ENCODE data around the gene SLC22A24.

SLC22A24 gene

DNA sequence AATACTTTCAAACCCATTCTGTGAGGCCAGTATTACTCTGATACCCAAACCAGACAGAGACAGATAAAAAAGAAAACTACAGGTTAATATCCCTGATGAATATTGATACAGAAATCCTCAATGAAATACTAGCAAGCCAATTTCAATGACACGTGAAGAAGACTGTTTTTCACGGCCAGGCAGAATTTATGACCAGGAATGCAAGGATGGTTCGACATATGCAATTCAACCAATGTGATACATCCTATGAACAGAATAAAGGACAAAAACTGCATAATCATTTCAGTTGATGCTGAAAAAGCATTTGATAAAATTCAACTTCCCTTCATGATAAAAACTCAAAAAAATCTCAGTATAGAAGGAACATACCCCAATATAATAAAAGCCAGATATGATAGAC, 44.5 kb downstream of the SLC22A24 start:
- no peak for TF ChIP-seq SIN3A (IDR thresholded peaks at IDR 0.05; ENCODE audit: borderline replicate concordance, insufficient read depth, low read length)

DNA sequence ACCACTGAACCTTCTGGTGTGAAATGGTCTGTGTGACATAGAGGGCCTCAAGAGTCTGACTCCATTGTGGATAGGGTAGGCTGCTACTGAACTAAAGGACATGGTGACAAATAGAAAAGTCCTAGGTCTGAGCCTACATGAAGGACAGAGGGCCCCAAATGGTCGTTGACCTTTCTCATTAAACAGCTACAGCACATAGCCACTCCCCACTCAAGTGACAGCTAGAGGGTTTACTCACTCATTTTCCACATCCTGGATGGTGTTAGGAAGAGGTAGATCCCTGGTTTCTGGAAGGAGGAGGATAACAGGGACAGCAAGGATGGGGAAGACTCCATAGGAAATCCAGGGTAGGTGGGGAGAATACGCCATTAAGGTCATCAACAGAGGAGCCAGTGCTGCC, 63.3 kb downstream of the SLC22A24 start:
- TF ChIP-seq POLR2AphosphoS5 (IDR thresholded peaks at IDR 0.05; ENCODE audit: low read depth, low read length) (no peak), TAF1 (IDR thresholded peaks at IDR 0.05; ENCODE audit: borderline replicate concordance, insufficient read depth, low read length) (no peak), FOXP2 (optimal IDR thresholded peaks at IDR 0.05; ENCODE audit: borderline replicate concordance, extremely low read depth, extremely low read length, insufficient read depth) (no peak), SIN3A (IDR thresholded peaks at IDR 0.05; ENCODE audit: borderline replicate concordance, insufficient read depth, low read length) (no peak)
- TF ChIP-seq, protein P1, sequence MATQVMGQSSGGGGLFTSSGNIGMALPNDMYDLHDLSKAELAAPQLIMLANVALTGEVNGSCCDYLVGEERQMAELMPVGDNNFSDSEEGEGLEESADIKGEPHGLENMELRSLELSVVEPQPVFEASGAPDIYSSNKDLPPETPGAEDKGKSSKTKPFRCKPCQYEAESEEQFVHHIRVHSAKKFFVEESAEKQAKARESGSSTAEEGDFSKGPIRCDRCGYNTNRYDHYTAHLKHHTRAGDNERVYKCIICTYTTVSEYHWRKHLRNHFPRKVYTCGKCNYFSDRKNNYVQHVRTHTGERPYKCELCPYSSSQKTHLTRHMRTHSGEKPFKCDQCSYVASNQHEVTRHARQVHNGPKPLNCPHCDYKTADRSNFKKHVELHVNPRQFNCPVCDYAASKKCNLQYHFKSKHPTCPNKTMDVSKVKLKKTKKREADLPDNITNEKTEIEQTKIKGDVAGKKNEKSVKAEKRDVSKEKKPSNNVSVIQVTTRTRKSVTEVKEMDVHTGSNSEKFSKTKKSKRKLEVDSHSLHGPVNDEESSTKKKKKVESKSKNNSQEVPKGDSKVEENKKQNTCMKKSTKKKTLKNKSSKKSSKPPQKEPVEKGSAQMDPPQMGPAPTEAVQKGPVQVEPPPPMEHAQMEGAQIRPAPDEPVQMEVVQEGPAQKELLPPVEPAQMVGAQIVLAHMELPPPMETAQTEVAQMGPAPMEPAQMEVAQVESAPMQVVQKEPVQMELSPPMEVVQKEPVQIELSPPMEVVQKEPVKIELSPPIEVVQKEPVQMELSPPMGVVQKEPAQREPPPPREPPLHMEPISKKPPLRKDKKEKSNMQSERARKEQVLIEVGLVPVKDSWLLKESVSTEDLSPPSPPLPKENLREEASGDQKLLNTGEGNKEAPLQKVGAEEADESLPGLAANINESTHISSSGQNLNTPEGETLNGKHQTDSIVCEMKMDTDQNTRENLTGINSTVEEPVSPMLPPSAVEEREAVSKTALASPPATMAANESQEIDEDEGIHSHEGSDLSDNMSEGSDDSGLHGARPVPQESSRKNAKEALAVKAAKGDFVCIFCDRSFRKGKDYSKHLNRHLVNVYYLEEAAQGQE (IDR thresholded peaks at IDR 0.05; ENCODE audit: insufficient read depth in 1 of 2, low read depth in 2 of 2, low read length in 2 of 2) = no peak

DNA sequence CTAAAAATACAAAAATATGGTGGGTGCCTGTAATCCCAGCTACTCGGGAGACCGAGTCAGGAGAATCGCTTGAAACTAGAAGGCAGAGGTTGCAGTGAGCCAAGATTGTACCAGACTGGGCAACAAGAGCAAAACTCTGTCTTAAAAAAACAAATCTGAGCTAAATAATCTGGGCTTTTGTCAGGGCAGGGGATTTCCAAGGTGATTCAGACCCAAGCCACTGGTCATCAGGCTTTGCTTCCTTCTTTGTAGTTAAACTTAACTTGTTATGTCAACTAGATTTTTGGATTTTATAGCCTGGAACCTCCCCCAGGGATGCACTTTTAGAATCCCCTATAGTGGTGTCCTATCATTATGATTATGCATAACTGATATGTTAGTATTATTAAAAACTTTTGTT, 101.4 kb downstream of the SLC22A24 start:
- TF ChIP-seq FOXP2 (optimal IDR thresholded peaks at IDR 0.05; ENCODE audit: borderline replicate concordance, extremely low read depth, extremely low read length, insufficient read depth) (no peak), POLR2AphosphoS5 (IDR thresholded peaks at IDR 0.05; ENCODE audit: low read depth, low read length) (no peak), SIN3A (IDR thresholded peaks at IDR 0.05; ENCODE audit: borderline replicate concordance, insufficient read depth, low read length) (no peak)
- TF ChIP-seq, protein P1 (IDR thresholded peaks at IDR 0.05; ENCODE audit: insufficient read depth in 1 of 2, low read depth in 2 of 2, low read length in 2 of 2) = no peak

DNA sequence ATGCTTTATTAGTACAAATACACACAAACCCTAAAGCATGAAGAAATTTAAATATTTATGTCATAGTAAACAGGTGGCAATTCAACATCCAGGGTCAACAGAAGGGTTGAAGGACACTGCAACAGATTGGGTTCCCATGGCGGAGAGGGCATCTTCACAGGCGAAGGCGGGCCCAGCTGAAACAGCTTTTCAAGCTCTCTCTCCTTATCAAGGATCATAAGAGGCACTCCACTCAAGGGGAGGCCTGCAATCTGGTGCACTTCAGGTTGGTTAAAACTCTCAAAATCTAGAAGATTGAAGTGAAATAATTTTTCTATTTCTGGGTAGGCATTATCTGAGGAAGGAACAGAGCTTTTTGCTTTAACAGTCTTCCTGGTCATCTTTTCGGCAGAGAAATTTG, 111.6 kb downstream of the SLC22A24 start:
- no peak for TF ChIP-seq TAF1 (IDR thresholded peaks at IDR 0.05; ENCODE audit: borderline replicate concordance, insufficient read depth, low read length)
- no peak for TF ChIP-seq POLR2AphosphoS5 (IDR thresholded peaks at IDR 0.05; ENCODE audit: low read depth, low read length)
- TF ChIP-seq SIN3A (IDR thresholded peaks at IDR 0.05; ENCODE audit: borderline replicate concordance, insufficient read depth, low read length) = no peak
